H1 (cell line): ENCODE results near the gene TSHZ2. TPM values are rescaled to one million over a fixed set of nuclear protein-coding genes. Genes with fewer than 3 reads are reported as not detected.

Experiments
- CTCF ChIA-PET: fragments of 300-600 bp; sonication (Branson Sonifier 250); formaldehyde crosslinking; loops from one replicate; lab custom pipeline; 2021; ENCODE audit not compliant: partially characterized antibody; lab: Charles Lee
- POLR2A ChIA-PET: fragments of 300-600 bp; sonication (Branson Sonifier 250); formaldehyde crosslinking; loops from one replicate; lab custom pipeline; 2021; ENCODE audit warnings: inconsistent platforms; ENCODE audit not compliant: partially characterized antibody; lab: Charles Lee
- DNase-seq, 2 experiments: peaks; one replicate each; pipeline versions ENCODE4 v3.0.0 to v3.0.0-alpha.2; 2010 to 2022; ENCODE audit warnings: low spot score in 2 of 2, low read depth in 1 of 2, mixed read lengths in 1 of 2
- FAIRE-seq: peaks from 2 replicates; lab custom pipeline; 2011; peaks lifted over from hg19 to GRCh38; lab: Jason Lieb, UNC
- H2AFZ ChIP-seq: 2 replicates; pipeline ENCODE4 v1.8.1; 2012; ENCODE audit warnings: low read length, inconsistent platforms
- H2AK5ac ChIP-seq: 2 replicates; pipeline ENCODE4 v1.6.1; 2013; ENCODE audit warnings: low read depth, low read length
- H2BK120ac ChIP-seq: replicated peaks from 2 replicates; pipeline ENCODE3; 2013; ENCODE audit warnings: low read depth, low read length, inconsistent platforms
- H2BK12ac ChIP-seq: 2 replicates; pipeline ENCODE4 v1.6.1; 2013; ENCODE audit warnings: low read depth, low read length
- H2BK15ac ChIP-seq: 2 replicates; pipeline ENCODE4 v1.6.1; 2013; ENCODE audit warnings: low read length
- H2BK20ac ChIP-seq: 2 replicates; pipeline ENCODE4 v1.6.1; 2013; ENCODE audit warnings: low read length
- H2BK5ac ChIP-seq: 2 replicates; pipeline ENCODE4 v1.6.1; 2013; ENCODE audit warnings: low read depth, low read length
- H3K14ac ChIP-seq: 2 replicates; pipeline ENCODE4 v1.6.1; 2013; ENCODE audit warnings: inconsistent platforms; ENCODE audit not compliant: insufficient read length
- H3K18ac ChIP-seq: 2 replicates; pipeline ENCODE4 v1.6.1; 2013; ENCODE audit warnings: low read length; ENCODE audit errors: extremely low read depth
- H3K23ac ChIP-seq: 2 replicates; pipeline ENCODE4 v1.6.1; 2013; ENCODE audit warnings: inconsistent platforms; ENCODE audit not compliant: insufficient read length
- H3K23me2 ChIP-seq: 2 replicates; pipeline ENCODE4 v1.6.1; 2013; ENCODE audit warnings: low read depth, low read length
- H3K27ac ChIP-seq: 2 replicates; pipeline ENCODE4 v1.6.1; 2011; ENCODE audit warnings: low read depth, low read length, inconsistent platforms
- H3K27me3 ChIP-seq, 4 experiments: replicated peaks in 1 of 4; 1 replicate in 1 of 4; 2 replicates in 3 of 4; pipeline versions ENCODE4 v1.6.1 to v1.8.1; 2011 to 2013; ENCODE audit warnings: low read length in 3 of 4, mild to moderate bottlenecking in 3 of 4, inconsistent platforms in 2 of 4, mixed read lengths in 2 of 4, moderate library complexity in 1 of 4; ENCODE audit not compliant: control insufficient read depth in 3 of 4, insufficient read depth in 3 of 4; ENCODE audit errors: extremely low read depth in 1 of 4
- H3K36me3 ChIP-seq, 4 experiments: 2 replicates each; pipeline versions ENCODE4 v1.6.1 to v1.8.1; 2011 to 2013; ENCODE audit warnings: mild to moderate bottlenecking in 4 of 4, low read length in 3 of 4, moderate library complexity in 2 of 4, control low read depth in 1 of 4, inconsistent platforms in 1 of 4; ENCODE audit not compliant: insufficient read depth in 4 of 4, control insufficient read depth in 2 of 4
- H3K4ac ChIP-seq: replicated peaks from 2 replicates; pipeline ENCODE3; 2013; ENCODE audit warnings: low read length, low read depth, mixed read lengths, inconsistent platforms; ENCODE audit not compliant: insufficient read length
- H3K4me1 ChIP-seq, 4 experiments: replicated peaks in 1 of 4; 1 replicate in 1 of 4; 2 replicates in 3 of 4; pipeline versions ENCODE4 v1.6.1 to v1.8.1; 2011 to 2013; ENCODE audit warnings: low read length in 3 of 4, inconsistent platforms in 2 of 4, mixed read lengths in 1 of 4; ENCODE audit not compliant: insufficient read depth in 4 of 4, control insufficient read depth in 3 of 4
- H3K4me2 ChIP-seq, 2 experiments: 2 replicates each; pipeline versions ENCODE4 v1.6.1 to v1.8.1; 2011 to 2013; ENCODE audit warnings: low read depth in 2 of 2, low read length in 2 of 2, control low read depth in 1 of 2, inconsistent platforms in 1 of 2, mild to moderate bottlenecking in 1 of 2; ENCODE audit not compliant: insufficient read depth in 1 of 2
- H3K4me3 ChIP-seq, 4 experiments: fragments of 200-600, 300-600 bp in 1 of 4; sonication (generic), shearing (Covaris generic), sonication (Bioruptor Twin) in 1 of 4; 2 replicates each; pipeline versions ENCODE4 v1.5.1 to v1.8.1; 2011 to 2016; ENCODE audit warnings: low read length in 4 of 4, low read depth in 3 of 4, control low read depth in 2 of 4, inconsistent platforms in 2 of 4, mild to moderate bottlenecking in 2 of 4, mixed read lengths in 1 of 4, moderate library complexity in 1 of 4; ENCODE audit not compliant: insufficient read depth in 2 of 4; ENCODE audit errors: extremely low read depth in 1 of 4
- H3K56ac ChIP-seq: replicated peaks from 2 replicates; pipeline ENCODE3; 2013; ENCODE audit warnings: low read depth, mild to moderate bottlenecking, mixed read lengths, low read length, inconsistent platforms; ENCODE audit not compliant: insufficient read length
- H3K79me1 ChIP-seq: 2 replicates; pipeline ENCODE4 v1.6.1; 2013; ENCODE audit warnings: low read depth, low read length, control low read depth
- H3K79me2 ChIP-seq, 2 experiments: 2 replicates each; pipeline versions ENCODE4 v1.6.1 to v1.8.1; 2012 to 2013; ENCODE audit warnings: low read length in 2 of 2, mild to moderate bottlenecking in 2 of 2, inconsistent platforms in 1 of 2; ENCODE audit not compliant: insufficient read depth in 2 of 2, control insufficient read depth in 1 of 2
- H3K9ac ChIP-seq, 4 experiments: replicated peaks in 1 of 4; 1 replicate in 1 of 4; 2 replicates in 3 of 4; pipeline versions ENCODE4 v1.6.1 to v1.8.1; 2011 to 2013; ENCODE audit warnings: low read depth in 3 of 4, low read length in 3 of 4, control low read depth in 2 of 4, mild to moderate bottlenecking in 2 of 4, moderate library complexity in 2 of 4, inconsistent platforms in 1 of 4; ENCODE audit errors: extremely low read depth in 1 of 4
- H3K9me3 ChIP-seq, 2 experiments: 2 replicates each; pipeline versions ENCODE4 v1.6.1 to v1.8.1; 2012 to 2013; ENCODE audit warnings: mild to moderate bottlenecking in 2 of 2, moderate library complexity in 2 of 2, control low read depth in 1 of 2, inconsistent platforms in 1 of 2, low read depth in 1 of 2, low read length in 1 of 2, mixed read lengths in 1 of 2; ENCODE audit not compliant: insufficient read depth in 2 of 2
- H4K20me1 ChIP-seq, 2 experiments: replicated peaks in 1 of 2; 2 replicates each; pipeline versions ENCODE3 to v1.8.1; 2011 to 2013; ENCODE audit warnings: inconsistent platforms in 2 of 2, low read length in 2 of 2, mild to moderate bottlenecking in 1 of 2; ENCODE audit not compliant: insufficient read depth in 2 of 2, control insufficient read depth in 1 of 2
- H4K5ac ChIP-seq: 2 replicates; pipeline ENCODE4 v1.6.1; 2013; ENCODE audit warnings: low read length, low read depth, mixed read lengths, inconsistent platforms; ENCODE audit not compliant: insufficient read length
- H4K8ac ChIP-seq: 2 replicates; pipeline ENCODE4 v1.8.0; 2013; ENCODE audit warnings: mild to moderate bottlenecking, moderate library complexity, low read length, inconsistent platforms; ENCODE audit not compliant: insufficient read depth; ENCODE audit errors: extremely low read depth
- H4K91ac ChIP-seq: replicated peaks from 2 replicates; pipeline ENCODE3; 2013; ENCODE audit warnings: low read length, mixed read lengths, inconsistent platforms; ENCODE audit not compliant: insufficient read length
- BCL11A ChIP-seq, 2 experiments: IDR thresholded peaks; one replicate each; pipeline ENCODE4 v1.6.1; 2011; ENCODE audit warnings: low read depth in 2 of 2, low read length in 2 of 2, mild to moderate bottlenecking in 2 of 2
- CHD2 ChIP-seq: IDR thresholded peaks from 2 replicates; pipeline ENCODE4 v1.6.1; 2012; ENCODE audit warnings: low read length, improper control_type of control experiment
- SP4 ChIP-seq: IDR thresholded peaks from 2 replicates; pipeline ENCODE4 v1.6.1; 2012; ENCODE audit warnings: low read length, inconsistent platforms
- TBP ChIP-seq: IDR thresholded peaks from 2 replicates; pipeline ENCODE4 v1.6.1; 2011; ENCODE audit warnings: low read depth, low read length, improper control_type of control experiment
- TCF12 ChIP-seq: IDR thresholded peaks from 2 replicates; pipeline ENCODE4 v1.6.1; 2011; ENCODE audit warnings: low read depth, mild to moderate bottlenecking, low read length
- WGBS, 2 experiments: shearing (Covaris generic) in 1 of 2; methylation state at CpG; one replicate each; pipeline versions ENCODE4 v1.1.6 to v1.1.7; 2013 to 2015; ENCODE audit warnings: low lambda C conversion rate in 2 of 2, mixed read lengths in 2 of 2, inconsistent platforms in 1 of 2, low coverage in 1 of 2, missing lambda C conversion rate in 1 of 2; ENCODE audit not compliant: insufficient replicate concordance in 2 of 2, insufficient coverage in 1 of 2, insufficient read length in 1 of 2; ENCODE audit errors: extremely low coverage in 1 of 2, missing lambda C conversion rate in 1 of 2; 5-methylcytosine and 5-hydroxymethylcytosine counted together
- polyA plus RNA-seq, 7 experiments: library from polyadenylated mRNA; depleted of rRNA in 3 of 7; stranded (reverse) in 5 of 7; unstranded in 2 of 7; fragments of >200 nt in 5 of 7; fragments of 200-250 nt in 2 of 7; gene quantifications; 1 replicate in 5 of 7; 2 replicates in 1 of 7; 4 replicates in 1 of 7; pipeline versions ENCODE4 v1.2.1 to v1.2.3, GENCODE V29; 2011 to 2013; ENCODE audit warnings: missing spikeins in 2 of 7, mixed read lengths in 2 of 7
- total RNA-seq: library from RNA; stranded (reverse); fragmentation: NEBNext Ultra II Directional; extraction: Animal tissue kit (Norgen Biotek cat#: 25700); gene quantifications from 2 replicates; pipeline ENCODE4 v1.2.1, GENCODE V29; 2021
- TF ChIP-seq, protein P1 (sequence below): IDR thresholded peaks from 2 replicates; pipeline ENCODE4 v1.6.1; 2012; ENCODE audit warnings: inconsistent platforms
- TF ChIP-seq, protein P2 (sequence below): IDR thresholded peaks from 2 replicates; pipeline ENCODE4 v1.6.1; 2012; ENCODE audit warnings: low read length, inconsistent platforms

Gene TSHZ2
- total and polyA plus RNA-seq, 2 of the 8 experiments (the other 6 are each of a cell fraction or from before 2014, with no cell fraction given) = 0.14 to 0.30 TPM

DNA sequence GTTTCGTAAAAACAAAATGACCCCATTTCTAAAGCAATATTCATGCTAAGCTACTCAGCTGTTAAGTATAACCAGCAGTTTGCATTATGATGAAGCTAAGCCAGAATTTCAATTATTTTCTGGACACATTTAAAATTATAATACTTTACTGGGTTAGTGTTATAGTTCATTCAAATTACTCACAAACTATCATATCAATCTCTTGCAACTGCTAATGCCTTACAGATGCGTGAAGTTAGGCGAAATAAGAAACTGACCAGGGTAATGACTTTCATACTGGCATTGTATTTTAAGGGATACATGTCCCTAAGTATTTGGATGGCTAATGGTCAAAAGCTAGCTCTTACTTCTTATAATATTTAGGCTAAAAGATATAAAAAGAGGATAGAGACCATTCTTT lies 249.6 kb downstream of the TSHZ2 start:
- no peak overlapping the region for H2AFZ ChIP-seq
- no peak overlapping the region for H2BK20ac ChIP-seq
- no peak overlapping the region for H4K91ac ChIP-seq
- WGBS, 2 experiments = 89% methylated on average over 3 of the region's 3 CpGs; no CpG with 5 or more reads in 1 of the 2 experiments
- no peaks in the 10 kb centered on the region for H3K79me2 ChIP-seq
- POLR2A ChIA-PET = no interaction called here
- no peak overlapping the region for H3K56ac ChIP-seq
- no peak overlapping the region for H2BK12ac ChIP-seq
- no peak overlapping the region for H3K23ac ChIP-seq
- no peaks in the 10 kb centered on the region for H3K79me1 ChIP-seq
- no peak overlapping the region for H2BK15ac ChIP-seq
- peaks cover 9 to 12% of the 10 kb centered on the region in 2 experiments for H3K9me3 ChIP-seq
- TF ChIP-seq BCL11A (IDR thresholded peaks at IDR 0.05; ENCODE audit: low read depth in 2 of 2, low read length in 2 of 2) (no peak), TCF12 (no peak), TBP (no peak), SP4 (no peak), CHD2 (no peak)
- TF ChIP-seq, protein P1, sequence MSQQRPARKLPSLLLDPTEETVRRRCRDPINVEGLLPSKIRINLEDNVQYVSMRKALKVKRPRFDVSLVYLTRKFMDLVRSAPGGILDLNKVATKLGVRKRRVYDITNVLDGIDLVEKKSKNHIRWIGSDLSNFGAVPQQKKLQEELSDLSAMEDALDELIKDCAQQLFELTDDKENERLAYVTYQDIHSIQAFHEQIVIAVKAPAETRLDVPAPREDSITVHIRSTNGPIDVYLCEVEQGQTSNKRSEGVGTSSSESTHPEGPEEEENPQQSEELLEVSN = no peak
- TF ChIP-seq, protein P2, sequence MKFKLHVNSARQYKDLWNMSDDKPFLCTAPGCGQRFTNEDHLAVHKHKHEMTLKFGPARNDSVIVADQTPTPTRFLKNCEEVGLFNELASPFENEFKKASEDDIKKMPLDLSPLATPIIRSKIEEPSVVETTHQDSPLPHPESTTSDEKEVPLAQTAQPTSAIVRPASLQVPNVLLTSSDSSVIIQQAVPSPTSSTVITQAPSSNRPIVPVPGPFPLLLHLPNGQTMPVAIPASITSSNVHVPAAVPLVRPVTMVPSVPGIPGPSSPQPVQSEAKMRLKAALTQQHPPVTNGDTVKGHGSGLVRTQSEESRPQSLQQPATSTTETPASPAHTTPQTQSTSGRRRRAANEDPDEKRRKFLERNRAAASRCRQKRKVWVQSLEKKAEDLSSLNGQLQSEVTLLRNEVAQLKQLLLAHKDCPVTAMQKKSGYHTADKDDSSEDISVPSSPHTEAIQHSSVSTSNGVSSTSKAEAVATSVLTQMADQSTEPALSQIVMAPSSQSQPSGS = no peak
- no peak overlapping the region for H2BK5ac ChIP-seq
- H3K9ac ChIP-seq = no peak overlapping the region
- no peak overlapping the region for H4K8ac ChIP-seq
- H3K4me1 ChIP-seq = peaks cover 0 to 6% (median 2%) of the 10 kb centered on the region in 4 experiments; a peak in 4 of 7 replicates
- no peak overlapping the region for H3K4me3 ChIP-seq
- H3K18ac ChIP-seq = no peak overlapping the region
- H3K23me2 ChIP-seq = no peaks in the 10 kb centered on the region; the same call in 1 of the 2 replicates
- CTCF ChIA-PET = interaction anchor here (0.9 to 5.9 kb wide), 2 partner anchors 13 to 14 kb away, joined by 3 to 40 read pairs; no protein-coding TSS in a partner anchor
- no peak overlapping the region for H4K5ac ChIP-seq
- DNase-seq (no peak), FAIRE-seq (no peak)
- H4K20me1 ChIP-seq = no peaks in the 10 kb centered on the region
- H3K36me3 ChIP-seq = peaks cover 0 to 5% (median 2%) of the 10 kb centered on the region in 4 experiments; a peak in 2 of 8 replicates
- H2AK5ac ChIP-seq = no peak overlapping the region
- H3K27me3 ChIP-seq = no peaks in the 10 kb centered on the region
- no peak overlapping the region for H2BK120ac ChIP-seq
- H3K4me2 ChIP-seq = no peak overlapping the region
- H3K14ac ChIP-seq = no peak overlapping the region
- no peak overlapping the region for H3K4ac ChIP-seq
- H3K27ac ChIP-seq = no peak overlapping the region
